ENCODE data around the gene NPEPPS. TPM values are rescaled to one million over a fixed set of nuclear protein-coding genes. Genes with fewer than 3 reads are reported as not detected.

Gene NPEPPS
- total and polyA plus RNA-seq, 2 of the 13 experiments (the other 11 are each of a cell fraction or from before 2014, with no cell fraction given) = 53.5 to 127 TPM

DNA sequence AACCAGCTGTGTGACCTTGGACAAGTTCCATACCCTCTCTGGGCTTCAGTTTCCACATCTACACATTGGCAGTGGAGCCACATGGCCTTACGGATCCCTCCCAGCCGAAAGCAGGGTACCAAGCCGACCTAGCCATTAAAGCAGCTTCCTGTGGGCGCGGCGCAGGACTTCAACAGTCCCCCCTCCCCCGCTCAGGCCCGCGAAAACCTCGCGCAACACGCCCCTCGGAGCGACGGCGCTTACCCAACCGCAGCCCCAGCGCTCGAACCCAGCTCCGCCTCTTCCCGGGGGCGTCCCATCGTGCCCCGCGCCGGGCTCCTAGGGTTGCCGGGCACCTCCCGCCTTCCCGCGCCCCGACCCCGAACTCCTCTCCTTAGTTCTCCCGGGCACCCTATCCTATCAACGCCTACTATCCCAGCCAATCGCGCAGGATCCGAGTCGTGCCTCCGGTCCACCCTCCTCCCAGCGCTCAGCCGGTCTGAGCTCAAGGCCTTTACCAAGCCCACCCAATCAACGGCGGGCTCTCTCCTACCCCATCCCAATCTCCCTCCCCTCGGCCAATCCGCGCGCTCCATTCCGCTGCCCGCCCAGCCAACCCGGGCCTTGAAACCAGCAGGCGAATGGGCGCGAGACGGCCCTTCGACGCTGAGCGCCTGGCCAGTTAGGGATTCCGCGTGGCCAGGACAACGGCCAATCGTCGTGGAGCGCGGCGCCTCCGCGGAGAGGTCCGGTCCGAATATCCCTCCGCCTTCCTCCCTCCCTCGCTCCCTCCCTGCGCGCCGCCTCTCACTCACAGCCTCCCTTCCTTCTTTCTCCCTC, 118.5 kb downstream of the NPEPPS start, which contains the start of gene KPNB1 (continued):
- TF ChIP-seq SRSF9 (IDR thresholded peaks at IDR 0.05; ENCODE audit: borderline replicate concordance, insufficient read depth, low read depth, low read length, poor library complexity, severe bottlenecking) (no peak), MED8 (CRISPR knock-in tag; IDR thresholded peaks at IDR 0.05; ENCODE audit: insufficient replicate concordance) (peak; percentile 81), KLF9 (CRISPR knock-in tag; IDR thresholded peaks at IDR 0.05; ENCODE audit: low read depth) (peak; percentile 65; the same call in 1 of the 2 replicates), CBX5 (CRISPR knock-in tag; IDR thresholded peaks at IDR 0.05; ENCODE audit: borderline replicate concordance) (peak; percentile 96), SMC3 (IDR thresholded peaks at IDR 0.05; ENCODE audit: low read length) (no peak), ZNF766 (CRISPR knock-in tag; IDR thresholded peaks at IDR 0.05; ENCODE audit: borderline replicate concordance) (peak; percentile 44; the same call in 1 of the 2 replicates), FLYWCH1 (CRISPR knock-in tag; IDR thresholded peaks at IDR 0.05) (no peak; the same call in 1 of the 2 replicates), ZNF563 (CRISPR knock-in tag; IDR thresholded peaks at IDR 0.05) (peak; percentile 91), ZMYM3 (CRISPR knock-in tag; IDR thresholded peaks at IDR 0.05) (peak; percentile 100), ELF3 (CRISPR knock-in tag; IDR thresholded peaks at IDR 0.05) (peak; percentile 80), ZZZ3 (CRISPR knock-in tag; IDR thresholded peaks at IDR 0.05; ENCODE audit: borderline replicate concordance) (peak; percentile 92; the same call in 1 of the 2 replicates)
- TF ChIP-seq, protein P1, sequence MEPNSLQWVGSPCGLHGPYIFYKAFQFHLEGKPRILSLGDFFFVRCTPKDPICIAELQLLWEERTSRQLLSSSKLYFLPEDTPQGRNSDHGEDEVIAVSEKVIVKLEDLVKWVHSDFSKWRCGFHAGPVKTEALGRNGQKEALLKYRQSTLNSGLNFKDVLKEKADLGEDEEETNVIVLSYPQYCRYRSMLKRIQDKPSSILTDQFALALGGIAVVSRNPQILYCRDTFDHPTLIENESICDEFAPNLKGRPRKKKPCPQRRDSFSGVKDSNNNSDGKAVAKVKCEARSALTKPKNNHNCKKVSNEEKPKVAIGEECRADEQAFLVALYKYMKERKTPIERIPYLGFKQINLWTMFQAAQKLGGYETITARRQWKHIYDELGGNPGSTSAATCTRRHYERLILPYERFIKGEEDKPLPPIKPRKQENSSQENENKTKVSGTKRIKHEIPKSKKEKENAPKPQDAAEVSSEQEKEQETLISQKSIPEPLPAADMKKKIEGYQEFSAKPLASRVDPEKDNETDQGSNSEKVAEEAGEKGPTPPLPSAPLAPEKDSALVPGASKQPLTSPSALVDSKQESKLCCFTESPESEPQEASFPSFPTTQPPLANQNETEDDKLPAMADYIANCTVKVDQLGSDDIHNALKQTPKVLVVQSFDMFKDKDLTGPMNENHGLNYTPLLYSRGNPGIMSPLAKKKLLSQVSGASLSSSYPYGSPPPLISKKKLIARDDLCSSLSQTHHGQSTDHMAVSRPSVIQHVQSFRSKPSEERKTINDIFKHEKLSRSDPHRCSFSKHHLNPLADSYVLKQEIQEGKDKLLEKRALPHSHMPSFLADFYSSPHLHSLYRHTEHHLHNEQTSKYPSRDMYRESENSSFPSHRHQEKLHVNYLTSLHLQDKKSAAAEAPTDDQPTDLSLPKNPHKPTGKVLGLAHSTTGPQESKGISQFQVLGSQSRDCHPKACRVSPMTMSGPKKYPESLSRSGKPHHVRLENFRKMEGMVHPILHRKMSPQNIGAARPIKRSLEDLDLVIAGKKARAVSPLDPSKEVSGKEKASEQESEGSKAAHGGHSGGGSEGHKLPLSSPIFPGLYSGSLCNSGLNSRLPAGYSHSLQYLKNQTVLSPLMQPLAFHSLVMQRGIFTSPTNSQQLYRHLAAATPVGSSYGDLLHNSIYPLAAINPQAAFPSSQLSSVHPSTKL (CRISPR knock-in tag; IDR thresholded peaks at IDR 0.05) = peak; percentile 59
- TF ChIP-seq, protein P2, sequence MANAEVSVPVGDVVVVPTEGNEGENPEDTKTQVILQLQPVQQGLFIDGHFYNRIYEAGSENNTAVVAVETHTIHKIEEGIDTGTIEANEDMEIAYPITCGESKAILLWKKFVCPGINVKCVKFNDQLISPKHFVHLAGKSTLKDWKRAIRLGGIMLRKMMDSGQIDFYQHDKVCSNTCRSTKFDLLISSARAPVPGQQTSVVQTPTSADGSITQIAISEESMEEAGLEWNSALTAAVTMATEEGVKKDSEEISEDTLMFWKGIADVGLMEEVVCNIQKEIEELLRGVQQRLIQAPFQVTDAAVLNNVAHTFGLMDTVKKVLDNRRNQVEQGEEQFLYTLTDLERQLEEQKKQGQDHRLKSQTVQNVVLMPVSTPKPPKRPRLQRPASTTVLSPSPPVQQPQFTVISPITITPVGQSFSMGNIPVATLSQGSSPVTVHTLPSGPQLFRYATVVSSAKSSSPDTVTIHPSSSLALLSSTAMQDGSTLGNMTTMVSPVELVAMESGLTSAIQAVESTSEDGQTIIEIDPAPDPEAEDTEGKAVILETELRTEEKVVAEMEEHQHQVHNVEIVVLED (CRISPR knock-in tag; IDR thresholded peaks at IDR 0.05; ENCODE audit: borderline replicate concordance) = peak; percentile 87
- TF ChIP-seq, protein P3, sequence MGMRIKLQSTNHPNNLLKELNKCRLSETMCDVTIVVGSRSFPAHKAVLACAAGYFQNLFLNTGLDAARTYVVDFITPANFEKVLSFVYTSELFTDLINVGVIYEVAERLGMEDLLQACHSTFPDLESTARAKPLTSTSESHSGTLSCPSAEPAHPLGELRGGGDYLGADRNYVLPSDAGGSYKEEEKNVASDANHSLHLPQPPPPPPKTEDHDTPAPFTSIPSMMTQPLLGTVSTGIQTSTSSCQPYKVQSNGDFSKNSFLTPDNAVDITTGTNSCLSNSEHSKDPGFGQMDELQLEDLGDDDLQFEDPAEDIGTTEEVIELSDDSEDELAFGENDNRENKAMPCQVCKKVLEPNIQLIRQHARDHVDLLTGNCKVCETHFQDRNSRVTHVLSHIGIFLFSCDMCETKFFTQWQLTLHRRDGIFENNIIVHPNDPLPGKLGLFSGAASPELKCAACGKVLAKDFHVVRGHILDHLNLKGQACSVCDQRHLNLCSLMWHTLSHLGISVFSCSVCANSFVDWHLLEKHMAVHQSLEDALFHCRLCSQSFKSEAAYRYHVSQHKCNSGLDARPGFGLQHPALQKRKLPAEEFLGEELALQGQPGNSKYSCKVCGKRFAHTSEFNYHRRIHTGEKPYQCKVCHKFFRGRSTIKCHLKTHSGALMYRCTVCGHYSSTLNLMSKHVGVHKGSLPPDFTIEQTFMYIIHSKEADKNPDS (CRISPR knock-in tag; IDR thresholded peaks at IDR 0.05) = peak; percentile 66
- TF ChIP-seq, protein P4, sequence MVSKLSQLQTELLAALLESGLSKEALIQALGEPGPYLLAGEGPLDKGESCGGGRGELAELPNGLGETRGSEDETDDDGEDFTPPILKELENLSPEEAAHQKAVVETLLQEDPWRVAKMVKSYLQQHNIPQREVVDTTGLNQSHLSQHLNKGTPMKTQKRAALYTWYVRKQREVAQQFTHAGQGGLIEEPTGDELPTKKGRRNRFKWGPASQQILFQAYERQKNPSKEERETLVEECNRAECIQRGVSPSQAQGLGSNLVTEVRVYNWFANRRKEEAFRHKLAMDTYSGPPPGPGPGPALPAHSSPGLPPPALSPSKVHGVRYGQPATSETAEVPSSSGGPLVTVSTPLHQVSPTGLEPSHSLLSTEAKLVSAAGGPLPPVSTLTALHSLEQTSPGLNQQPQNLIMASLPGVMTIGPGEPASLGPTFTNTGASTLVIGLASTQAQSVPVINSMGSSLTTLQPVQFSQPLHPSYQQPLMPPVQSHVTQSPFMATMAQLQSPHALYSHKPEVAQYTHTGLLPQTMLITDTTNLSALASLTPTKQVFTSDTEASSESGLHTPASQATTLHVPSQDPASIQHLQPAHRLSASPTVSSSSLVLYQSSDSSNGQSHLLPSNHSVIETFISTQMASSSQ (IDR thresholded peaks at IDR 0.05; ENCODE audit: low read depth) = peak; percentile 70; the same call in 1 of the 2 replicates
- TF ChIP-seq, protein P4 (CRISPR knock-in tag; IDR thresholded peaks at IDR 0.05; ENCODE audit: borderline replicate concordance) = peak; percentile 85
